WI38 (cell line): Measurements from ENCODE around the gene GRAP2.
"Not testable (repeated sequence)": the region's sequence is repeated elsewhere in the genome, so short reads cannot be mapped to it uniquely, and the experiment has no call there.

ENCODE experiments used
- H3K4me3 ChIP-seq: 2 replicates; pipeline ENCODE4 v1.5.1; 2011; ENCODE audit warnings: low read depth, mild to moderate bottlenecking, control low read depth, low read length
- TF ChIP-seq, protein P1 (sequence below): IDR thresholded peaks from 2 replicates; pipeline ENCODE4 v1.5.1; 2012; ENCODE audit warnings: low read depth, mild to moderate bottlenecking, control low read depth, low read length

The GRAP2 gene

GRCh38 chr22:39949964-39950737 lies 49.3 kb downstream of the GRAP2 start:
- no peak overlapping the region for H3K4me3 ChIP-seq
- TF ChIP-seq, protein P1, sequence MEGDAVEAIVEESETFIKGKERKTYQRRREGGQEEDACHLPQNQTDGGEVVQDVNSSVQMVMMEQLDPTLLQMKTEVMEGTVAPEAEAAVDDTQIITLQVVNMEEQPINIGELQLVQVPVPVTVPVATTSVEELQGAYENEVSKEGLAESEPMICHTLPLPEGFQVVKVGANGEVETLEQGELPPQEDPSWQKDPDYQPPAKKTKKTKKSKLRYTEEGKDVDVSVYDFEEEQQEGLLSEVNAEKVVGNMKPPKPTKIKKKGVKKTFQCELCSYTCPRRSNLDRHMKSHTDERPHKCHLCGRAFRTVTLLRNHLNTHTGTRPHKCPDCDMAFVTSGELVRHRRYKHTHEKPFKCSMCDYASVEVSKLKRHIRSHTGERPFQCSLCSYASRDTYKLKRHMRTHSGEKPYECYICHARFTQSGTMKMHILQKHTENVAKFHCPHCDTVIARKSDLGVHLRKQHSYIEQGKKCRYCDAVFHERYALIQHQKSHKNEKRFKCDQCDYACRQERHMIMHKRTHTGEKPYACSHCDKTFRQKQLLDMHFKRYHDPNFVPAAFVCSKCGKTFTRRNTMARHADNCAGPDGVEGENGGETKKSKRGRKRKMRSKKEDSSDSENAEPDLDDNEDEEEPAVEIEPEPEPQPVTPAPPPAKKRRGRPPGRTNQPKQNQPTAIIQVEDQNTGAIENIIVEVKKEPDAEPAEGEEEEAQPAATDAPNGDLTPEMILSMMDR: no peak

DNA sequence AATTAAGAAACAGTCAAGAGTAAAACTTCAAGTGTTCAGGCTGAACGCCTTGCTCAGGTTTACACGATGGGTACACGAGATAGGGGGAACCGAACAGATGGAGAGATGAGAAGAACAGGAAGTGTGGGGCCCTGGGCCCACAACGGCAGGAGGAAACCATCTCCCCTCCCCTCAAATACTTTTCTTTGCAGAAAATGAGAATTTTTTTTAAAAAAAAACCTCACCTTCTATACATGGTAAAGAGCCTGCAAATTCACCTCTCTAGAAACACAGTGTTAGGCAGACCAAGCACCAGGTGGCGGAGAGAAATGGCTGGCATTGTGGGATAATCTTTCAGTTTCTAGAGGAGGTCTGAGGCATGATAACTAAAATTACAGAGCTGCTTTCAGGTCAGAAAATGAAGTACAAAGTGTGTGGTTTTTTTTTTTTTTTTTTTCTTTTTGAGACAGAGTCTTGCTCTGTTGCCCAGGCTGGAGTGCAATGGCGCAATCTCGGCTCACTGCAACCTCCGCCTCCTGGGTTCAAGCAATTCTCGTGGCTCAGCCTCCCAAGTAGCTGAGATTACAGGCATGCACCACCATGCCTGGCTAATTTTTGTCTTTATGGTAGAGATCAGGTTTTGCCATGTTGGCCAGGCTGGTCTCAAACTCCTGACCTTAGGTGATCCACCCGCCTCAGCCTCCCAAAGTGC lies 50.9 kb downstream of the GRAP2 start:
- H3K4me3 ChIP-seq: not testable (repeated sequence)

- no peak overlapping the region for H3K4me3 ChIP-seq
- TF ChIP-seq, protein P1: no peak
Observed at GRCh38 chr22:39952347-39952746, 51.5 kb downstream of the GRAP2 start.

GRCh38 chr22:39953101-39953500 lies 52.2 kb downstream of the GRAP2 start:
- H3K4me3 ChIP-seq: no peak overlapping the region
- TF ChIP-seq, protein P1: no peak

DNA sequence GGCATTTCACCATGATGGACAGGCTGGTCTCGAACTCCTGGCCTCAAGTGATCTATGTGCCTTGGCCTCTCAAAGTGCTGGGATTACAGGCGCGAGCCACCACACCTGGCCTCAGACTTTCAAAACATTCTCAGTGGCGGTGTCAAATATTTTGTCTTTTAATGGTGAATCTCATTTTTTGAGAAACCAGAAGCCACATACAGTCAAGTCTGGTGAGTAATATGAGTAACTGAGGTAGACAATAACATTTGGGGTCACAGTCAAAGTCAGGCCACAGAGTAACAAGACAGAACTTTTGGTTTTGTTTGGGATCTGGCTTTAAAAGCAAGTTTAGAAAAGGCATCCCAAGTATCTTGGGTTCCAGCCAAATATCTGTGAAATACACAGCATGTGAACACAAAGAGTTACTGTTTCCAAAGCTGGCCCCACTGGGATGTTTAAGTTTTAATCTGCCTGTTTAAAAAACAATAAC lies 53.7 kb downstream of the GRAP2 start:
- TF ChIP-seq, protein P1: no peak
- no peak overlapping the region for H3K4me3 ChIP-seq

DNA sequence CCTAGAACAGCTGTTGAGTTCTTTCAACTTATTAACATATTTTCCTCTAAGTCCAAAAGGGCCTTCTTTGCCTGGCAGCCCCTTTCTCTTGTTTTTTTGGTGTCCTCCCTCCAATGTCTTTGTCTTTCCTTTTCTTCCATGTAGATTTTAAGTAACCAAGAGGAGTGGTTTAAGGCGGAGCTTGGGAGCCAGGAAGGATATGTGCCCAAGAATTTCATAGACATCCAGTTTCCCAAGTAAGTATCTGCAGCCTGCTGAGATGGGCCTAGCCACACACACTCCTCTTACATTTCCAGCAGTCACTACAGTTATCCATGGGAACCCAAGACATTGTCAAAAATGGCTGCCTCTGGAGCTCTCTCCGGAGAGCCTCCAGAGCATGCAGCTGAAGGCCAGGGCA lies 54.8 kb downstream of the GRAP2 start:
- H3K4me3 ChIP-seq: no peak overlapping the region
- TF ChIP-seq, protein P1: no peak

DNA sequence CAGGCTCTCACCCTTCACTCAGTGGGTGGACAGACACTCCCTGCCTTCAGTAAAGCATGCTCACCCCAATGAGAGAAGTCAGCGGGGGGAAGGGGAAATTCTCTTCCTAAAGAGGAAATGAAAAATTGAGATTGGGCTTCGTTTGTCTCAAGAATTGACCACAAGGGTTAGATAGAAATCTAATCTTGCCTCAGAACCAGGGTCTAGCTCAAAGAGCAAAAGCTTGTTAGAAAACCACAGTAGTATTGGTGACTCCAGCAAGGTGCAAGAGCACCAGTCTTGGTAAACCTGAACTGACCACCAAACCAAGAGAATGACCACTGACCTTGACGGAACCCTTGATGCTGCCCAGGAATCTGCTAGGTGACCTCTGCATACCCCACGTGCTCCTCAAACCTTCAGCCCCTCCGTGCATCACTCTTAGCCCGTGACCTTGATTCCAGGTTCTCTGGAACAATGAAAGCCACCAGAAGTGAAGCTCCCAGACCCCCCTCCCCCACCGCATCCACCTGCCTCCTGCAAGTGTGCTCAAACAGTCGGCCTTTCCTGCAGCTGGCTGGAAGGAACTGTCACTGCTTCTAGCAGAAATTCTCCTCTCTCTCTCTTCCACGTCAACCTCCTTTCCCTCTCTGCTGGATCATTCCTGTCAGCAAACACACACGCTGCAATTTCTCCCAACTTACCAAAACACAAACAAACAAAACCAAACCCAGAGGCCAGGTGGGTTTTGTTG lies 56.2 kb downstream of the GRAP2 start:
- H3K4me3 ChIP-seq: no peak overlapping the region
- TF ChIP-seq, protein P1: no peak
